ENCODE measurements around the gene HCK. TPM values are rescaled to one million over a fixed set of nuclear protein-coding genes. Genes with fewer than 3 reads are reported as not detected.

The HCK gene
- polyA plus RNA-seq, 1 of the 3 experiments (the other 2 are of a cell fraction): not detected

DNA sequence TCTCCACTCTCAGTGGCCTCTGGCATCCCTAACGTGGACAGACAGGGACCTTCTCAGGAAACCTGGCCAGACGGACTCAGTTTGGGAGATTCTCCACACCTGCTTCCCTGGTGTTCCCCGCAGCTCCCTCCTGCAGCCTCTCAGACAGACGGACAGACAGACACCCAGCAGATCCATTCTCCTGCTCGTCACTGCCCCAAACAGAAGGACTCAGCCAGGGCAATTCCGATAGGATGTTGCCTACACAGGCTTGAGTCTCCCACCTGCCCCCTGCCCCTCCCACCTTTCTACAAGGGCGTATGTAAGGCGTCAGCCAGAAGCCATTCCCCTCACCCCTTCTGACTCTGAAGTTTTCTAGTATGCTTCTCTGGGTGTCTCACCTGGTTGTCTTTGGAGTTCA lies 41.4 kb upstream of the HCK start:
- ChIA-PET CTCF (no interaction called here), POLR2A (no interaction called here)
- DNase-seq: no peak
- no peak overlapping the region for H3K4me2 ChIP-seq
- H3K27ac ChIP-seq (ENCODE audit: low read depth in 2 of 2, low read length in 1 of 2): no peak overlapping the region
- H3K27me3 ChIP-seq (ENCODE audit: insufficient read depth): peaks cover 11% of the 10 kb centered on the region; the same call in 1 of the 2 replicates
- no peak overlapping the region for H2AFZ ChIP-seq (ENCODE audit: low read depth)
- no peaks in the 10 kb centered on the region for H4K20me1 ChIP-seq (ENCODE audit: insufficient read depth)
- no peaks in the 10 kb centered on the region for H3K9me3 ChIP-seq
- H3K36me3 ChIP-seq (replicated peaks in 1 of 2; ENCODE audit: control insufficient read depth in 1 of 2, insufficient read depth in 2 of 2, low read length in 1 of 2): no peaks in the 10 kb centered on the region
- no peak overlapping the region for H3K4me3 ChIP-seq (ENCODE audit: low read depth in 2 of 2, low read length in 1 of 2)
- WGBS (ENCODE audit: low lambda C conversion rate): 53% methylated on average over 8 of the region's 8 CpGs
- TF ChIP-seq, protein P1, sequence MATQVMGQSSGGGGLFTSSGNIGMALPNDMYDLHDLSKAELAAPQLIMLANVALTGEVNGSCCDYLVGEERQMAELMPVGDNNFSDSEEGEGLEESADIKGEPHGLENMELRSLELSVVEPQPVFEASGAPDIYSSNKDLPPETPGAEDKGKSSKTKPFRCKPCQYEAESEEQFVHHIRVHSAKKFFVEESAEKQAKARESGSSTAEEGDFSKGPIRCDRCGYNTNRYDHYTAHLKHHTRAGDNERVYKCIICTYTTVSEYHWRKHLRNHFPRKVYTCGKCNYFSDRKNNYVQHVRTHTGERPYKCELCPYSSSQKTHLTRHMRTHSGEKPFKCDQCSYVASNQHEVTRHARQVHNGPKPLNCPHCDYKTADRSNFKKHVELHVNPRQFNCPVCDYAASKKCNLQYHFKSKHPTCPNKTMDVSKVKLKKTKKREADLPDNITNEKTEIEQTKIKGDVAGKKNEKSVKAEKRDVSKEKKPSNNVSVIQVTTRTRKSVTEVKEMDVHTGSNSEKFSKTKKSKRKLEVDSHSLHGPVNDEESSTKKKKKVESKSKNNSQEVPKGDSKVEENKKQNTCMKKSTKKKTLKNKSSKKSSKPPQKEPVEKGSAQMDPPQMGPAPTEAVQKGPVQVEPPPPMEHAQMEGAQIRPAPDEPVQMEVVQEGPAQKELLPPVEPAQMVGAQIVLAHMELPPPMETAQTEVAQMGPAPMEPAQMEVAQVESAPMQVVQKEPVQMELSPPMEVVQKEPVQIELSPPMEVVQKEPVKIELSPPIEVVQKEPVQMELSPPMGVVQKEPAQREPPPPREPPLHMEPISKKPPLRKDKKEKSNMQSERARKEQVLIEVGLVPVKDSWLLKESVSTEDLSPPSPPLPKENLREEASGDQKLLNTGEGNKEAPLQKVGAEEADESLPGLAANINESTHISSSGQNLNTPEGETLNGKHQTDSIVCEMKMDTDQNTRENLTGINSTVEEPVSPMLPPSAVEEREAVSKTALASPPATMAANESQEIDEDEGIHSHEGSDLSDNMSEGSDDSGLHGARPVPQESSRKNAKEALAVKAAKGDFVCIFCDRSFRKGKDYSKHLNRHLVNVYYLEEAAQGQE (IDR thresholded peaks at IDR 0.05; ENCODE audit: low read depth, low read length): no peak
- TF ChIP-seq MEF2A (IDR thresholded peaks at IDR 0.05; ENCODE audit: borderline replicate concordance, low read depth) (no peak), SMC3 (IDR thresholded peaks at IDR 0.05; ENCODE audit: low read depth, low read length) (no peak), EP300 (IDR thresholded peaks at IDR 0.05; ENCODE audit: borderline replicate concordance in 1 of 2, low read depth in 1 of 2, low read length in 1 of 2) (no peak), POLR2AphosphoS5 (IDR thresholded peaks at IDR 0.05; ENCODE audit: low read depth, low read length) (no peak), RAD21 (IDR thresholded peaks at IDR 0.05; ENCODE audit: low read length) (no peak), GATA2 (CRISPR knock-in tag; IDR thresholded peaks at IDR 0.05) (no peak), MAX (IDR thresholded peaks at IDR 0.05; ENCODE audit: low read depth) (no peak), RXRA (IDR thresholded peaks at IDR 0.05; ENCODE audit: borderline replicate concordance, low read depth) (no peak)
- no peaks in the 10 kb centered on the region for H3K79me2 ChIP-seq (ENCODE audit: insufficient read depth)
- H3K4me1 ChIP-seq (ENCODE audit: control insufficient read depth in 1 of 2, insufficient read depth in 2 of 2, low read depth in 1 of 2, low read length in 1 of 2): peaks cover 0 to 9% of the 10 kb centered on the region in 2 experiments; a peak in 1 of 4 replicates
- H3F3A ChIP-seq (replicated peaks; ENCODE audit: insufficient read depth): no peaks in the 10 kb centered on the region
- H3K9ac ChIP-seq: no peak overlapping the region
- H3K9me2 ChIP-seq: no peaks in the 10 kb centered on the region

DNA sequence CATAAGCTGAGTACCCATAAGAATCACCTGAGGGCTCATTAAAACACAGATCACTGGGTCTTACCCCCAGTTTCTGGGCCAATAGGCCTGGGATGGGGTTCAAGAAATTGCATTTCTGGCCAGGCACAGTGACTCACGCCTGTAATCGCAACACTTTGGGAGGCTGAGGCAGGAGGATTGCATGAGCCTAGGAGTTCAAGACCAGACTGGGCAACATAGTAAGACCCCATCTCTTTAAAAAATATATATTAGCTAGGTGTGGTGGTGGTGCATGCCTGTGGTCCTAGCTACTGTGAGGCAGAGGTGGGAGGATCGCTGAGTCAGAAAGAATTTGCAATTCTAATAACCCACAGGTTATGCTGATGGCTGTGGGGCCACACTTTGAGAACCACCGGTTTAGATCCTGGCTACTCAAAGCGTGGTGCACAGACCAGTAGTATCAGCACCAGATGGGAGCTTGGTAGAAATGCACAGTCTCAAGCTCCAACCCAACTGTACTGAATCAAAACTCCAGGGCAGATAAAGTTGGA lies 39.8 kb upstream of the HCK start:
- no peak overlapping the region for H3K9ac ChIP-seq
- peaks cover 25% of the 10 kb centered on the region; the same call in 1 of the 2 replicates for H3K27me3 ChIP-seq (ENCODE audit: insufficient read depth)
- H3K9me3 ChIP-seq: no peaks in the 10 kb centered on the region
- TF ChIP-seq TEAD4 (IDR thresholded peaks at IDR 0.05; ENCODE audit: borderline replicate concordance, insufficient read depth) (no peak), MXI1 (IDR thresholded peaks at IDR 0.05; ENCODE audit: low read depth, low read length) (no peak), TCF12 (IDR thresholded peaks at IDR 0.05) (no peak), GATA2 (CRISPR knock-in tag; IDR thresholded peaks at IDR 0.05) (no peak), EP300 (IDR thresholded peaks at IDR 0.05; ENCODE audit: borderline replicate concordance in 1 of 2, low read depth in 1 of 2, low read length in 1 of 2) (no peak), FOXM1 (IDR thresholded peaks at IDR 0.05; ENCODE audit: low read depth) (no peak), YY1 (IDR thresholded peaks at IDR 0.05; ENCODE audit: low read depth) (no peak), FOSL2 (IDR thresholded peaks at IDR 0.05; ENCODE audit: borderline replicate concordance, low read depth) (no peak), MEF2A (IDR thresholded peaks at IDR 0.05; ENCODE audit: borderline replicate concordance, low read depth) (no peak), RCOR1 (IDR thresholded peaks at IDR 0.05; ENCODE audit: low read length) (no peak), GABPA (IDR thresholded peaks at IDR 0.05; ENCODE audit: low read depth) (no peak)
- TF ChIP-seq, protein P2, sequence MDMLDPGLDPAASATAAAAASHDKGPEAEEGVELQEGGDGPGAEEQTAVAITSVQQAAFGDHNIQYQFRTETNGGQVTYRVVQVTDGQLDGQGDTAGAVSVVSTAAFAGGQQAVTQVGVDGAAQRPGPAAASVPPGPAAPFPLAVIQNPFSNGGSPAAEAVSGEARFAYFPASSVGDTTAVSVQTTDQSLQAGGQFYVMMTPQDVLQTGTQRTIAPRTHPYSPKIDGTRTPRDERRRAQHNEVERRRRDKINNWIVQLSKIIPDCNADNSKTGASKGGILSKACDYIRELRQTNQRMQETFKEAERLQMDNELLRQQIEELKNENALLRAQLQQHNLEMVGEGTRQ (IDR thresholded peaks at IDR 0.05; ENCODE audit: borderline replicate concordance, low read depth, low read length): no peak
- TF ChIP-seq, protein P1 (IDR thresholded peaks at IDR 0.05; ENCODE audit: low read depth, low read length): no peak
- no peaks in the 10 kb centered on the region for H3K36me3 ChIP-seq (replicated peaks in 1 of 2; ENCODE audit: control insufficient read depth in 1 of 2, insufficient read depth in 2 of 2, low read length in 1 of 2)
- no peak overlapping the region for H3K4me3 ChIP-seq (ENCODE audit: low read depth in 2 of 2, low read length in 1 of 2)
- peaks cover 4% of the 10 kb centered on the region for H3F3A ChIP-seq (replicated peaks; ENCODE audit: insufficient read depth)
- ChIA-PET POLR2A (no interaction called here), CTCF (interaction anchor here (1.6 to 2.5 kb wide), 3 partner anchors 19 to 160 kb away, joined by 4 to 20 read pairs (median 8); no protein-coding TSS in a partner anchor)
- H3K27ac ChIP-seq (ENCODE audit: low read depth in 2 of 2, low read length in 1 of 2): no peak overlapping the region
- H3K79me2 ChIP-seq (ENCODE audit: insufficient read depth): no peaks in the 10 kb centered on the region
- no peaks in the 10 kb centered on the region for H4K20me1 ChIP-seq (ENCODE audit: insufficient read depth)
- no peak overlapping the region for H2AFZ ChIP-seq (ENCODE audit: low read depth)
- no peaks in the 10 kb centered on the region for H3K9me2 ChIP-seq
- DNase-seq: no peak
- peaks cover 0 to 7% of the 10 kb centered on the region in 2 experiments; a peak in 1 of 4 replicates for H3K4me1 ChIP-seq (ENCODE audit: control insufficient read depth in 1 of 2, insufficient read depth in 2 of 2, low read depth in 1 of 2, low read length in 1 of 2)
- 40% methylated on average over 4 of the region's 5 CpGs for WGBS (ENCODE audit: low lambda C conversion rate)
- H3K4me2 ChIP-seq: no peak overlapping the region

All from SK-N-SH (cell line).